GM18907 (cell line): Measurements from ENCODE around the gene ALDH3A1.

Experiments
- ATAC-seq: cut with Tn5 transposase; IDR thresholded peaks from one replicate; pipeline ENCODE4 v1.9.1; 2021; ENCODE audit warnings: mild to moderate bottlenecking, moderate library complexity; ENCODE audit not compliant: unreplicated experiment

Gene ALDH3A1

GRCh38 chr17:19742495-19742894 is 5.6 kb downstream of the ALDH3A1 start:
- no peak for ATAC-seq

- ATAC-seq = no peak
These were observed 6.2 kb downstream of the ALDH3A1 start for GRCh38 chr17:19741832-19742457.

GRCh38 chr17:19740933-19741332 is 7.2 kb downstream of the ALDH3A1 start:
- ATAC-seq = no peak

- ATAC-seq = no peak
These were observed 8.6 kb downstream of the ALDH3A1 start for GRCh38 chr17:19739241-19740201.

GRCh38 chr17:19738757-19739156 is 9.3 kb downstream of the ALDH3A1 start:
- no peak for ATAC-seq

- ATAC-seq = no peak
These were observed 10.0 kb downstream of the ALDH3A1 start for GRCh38 chr17:19738073-19738449.

GRCh38 chr17:19737305-19738072 is 10.6 kb downstream of the ALDH3A1 start:
- ATAC-seq = no peak

GRCh38 chr17:19736071-19736470 is 12.0 kb downstream of the ALDH3A1 start:
- no peak for ATAC-seq

GRCh38 chr17:19733953-19734526 is 14.1 kb downstream of the ALDH3A1 start:
- ATAC-seq = no peak

- ATAC-seq = no peak
These were observed 16.5 kb downstream of the ALDH3A1 start for GRCh38 chr17:19731626-19732025.

- ATAC-seq = no peak
These were observed 17.3 kb downstream of the ALDH3A1 start for GRCh38 chr17:19730843-19731242.

- ATAC-seq = no peak
These were observed 18.2 kb downstream of the ALDH3A1 start for GRCh38 chr17:19729900-19730299.

GRCh38 chr17:19728084-19728495 is 20.0 kb downstream of the ALDH3A1 start:
- ATAC-seq = no peak

- ATAC-seq = no peak
These were observed 20.5 kb downstream of the ALDH3A1 start for GRCh38 chr17:19727501-19728078.

- ATAC-seq = no peak
These were observed 21.3 kb downstream of the ALDH3A1 start for GRCh38 chr17:19726631-19727376.

GRCh38 chr17:19725486-19725885 is 22.6 kb downstream of the ALDH3A1 start:
- no peak for ATAC-seq

- ATAC-seq = no peak
These were observed 23.3 kb downstream of the ALDH3A1 start for GRCh38 chr17:19724501-19725420.

GRCh38 chr17:19723964-19724363 is 24.1 kb downstream of the ALDH3A1 start:
- ATAC-seq = no peak
